Right cardiac atrium (tissue), 5 donors: ENCODE measurements around the gene DCDC1. TPM values are rescaled to one million over a fixed set of nuclear protein-coding genes. Genes with fewer than 3 reads are reported as not detected.

Experiments
- ATAC-seq, 2 donors: fragments of 200-7000 bp; cut with Tn5 transposase; one replicate each; pipeline versions ENCODE4 v1.8.0 to v1.9.1; 2020; ENCODE audit warnings: moderate library complexity in 2 of 2, mild to moderate bottlenecking in 1 of 2
- DNase-seq, 3 donors: peaks; one replicate each; pipeline ENCODE4 v3.0.0-alpha.2; 2020
- H3K27ac ChIP-seq: one replicate; pipeline ENCODE4 v1.5.1; 2013; ENCODE audit warnings: mild to moderate bottlenecking, low read length, control low read depth, moderate library complexity
- H3K27me3 ChIP-seq: one replicate; pipeline ENCODE4 v1.6.1; 2013; ENCODE audit not compliant: control insufficient read depth, insufficient read depth
- H3K4me1 ChIP-seq: one replicate; pipeline ENCODE4 v1.6.1; 2013; ENCODE audit warnings: low read length; ENCODE audit not compliant: control insufficient read depth, insufficient read depth
- H3K4me3 ChIP-seq: one replicate; pipeline ENCODE4 v1.5.1; 2013; ENCODE audit warnings: low read length, control low read depth
- H3K9me3 ChIP-seq: one replicate; pipeline ENCODE4 v1.6.1; 2013; ENCODE audit warnings: low read length; ENCODE audit not compliant: control insufficient read depth
- WGBS: extraction: QIAGEN DNeasy Blood & Tissue Kit; methylation state at CpG from one replicate; pipeline ENCODE4 v1.1.7; 2013; 5-methylcytosine and 5-hydroxymethylcytosine counted together
- intact Hi-C, 4 donors: fragments of 100-400 bp; cut with DNase I; formaldehyde crosslinking; loops; one replicate each; pipeline versions ENCODE4 v1.11.0 to v1.14.0; 2022 to 2023
- polyA plus RNA-seq: library from polyadenylated mRNA; stranded (reverse); fragments of 200-250 nt; gene quantifications from one replicate; pipeline ENCODE4 v1.2.3, GENCODE V29; 2013
- total RNA-seq, 4 donors: library from RNA; stranded (reverse); fragmentation: NEBNext Ultra II Directional; extraction: Animal tissue kit (Norgen Biotek cat#: 25700); gene quantifications; one replicate each; pipeline ENCODE4 v1.2.1, GENCODE V29; 2021
- donor health status: healthy with polysubstance abuse.
- donor health status: DM: no; HTN: yes; CAD: no.
- donor health status: DM: no; HTN: no; CAD: no.
- donor health status: DM: no; HTN: yes; CAD: no; lungs with severe emphysema.
- donor health status: DM: yes; HTN: yes; CAD: no.

The DCDC1 gene
- total and polyA plus RNA-seq, 5 donors = 0.05 to 0.23 (median 0.16) TPM; not detected in 1

DNA sequence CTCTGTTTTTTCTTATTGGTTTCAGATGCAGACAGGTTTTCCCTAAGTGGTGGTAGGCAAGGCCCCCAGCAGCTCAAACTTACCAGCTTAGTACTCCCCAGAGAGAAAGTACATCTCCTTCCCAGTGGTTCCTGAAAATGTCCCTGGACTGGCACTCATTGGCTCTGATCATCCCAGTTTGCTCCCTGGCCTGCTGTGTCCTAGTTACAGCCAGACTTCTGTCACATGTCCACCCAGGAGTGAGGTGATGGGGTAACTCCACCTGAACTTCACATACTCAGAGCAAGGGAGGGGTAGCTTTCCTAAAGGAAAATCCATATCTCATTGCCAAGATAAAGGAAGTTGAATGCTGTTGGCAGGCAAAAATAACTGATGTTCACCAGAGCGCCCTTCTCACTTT is 546.4 kb downstream of the DCDC1 start:
- no peak overlapping the region for H3K27ac ChIP-seq
- no peak for DNase-seq
- H3K4me3 ChIP-seq = no peak overlapping the region
- H3K9me3 ChIP-seq = no peaks in the 10 kb centered on the region
- intact Hi-C loops = no loop called here
- 98% methylated on average over 1 of the region's 1 CpG for WGBS
- H3K27me3 ChIP-seq = no peaks in the 10 kb centered on the region
- no peaks in the 10 kb centered on the region for H3K4me1 ChIP-seq
- ATAC-seq = no peak

DNA sequence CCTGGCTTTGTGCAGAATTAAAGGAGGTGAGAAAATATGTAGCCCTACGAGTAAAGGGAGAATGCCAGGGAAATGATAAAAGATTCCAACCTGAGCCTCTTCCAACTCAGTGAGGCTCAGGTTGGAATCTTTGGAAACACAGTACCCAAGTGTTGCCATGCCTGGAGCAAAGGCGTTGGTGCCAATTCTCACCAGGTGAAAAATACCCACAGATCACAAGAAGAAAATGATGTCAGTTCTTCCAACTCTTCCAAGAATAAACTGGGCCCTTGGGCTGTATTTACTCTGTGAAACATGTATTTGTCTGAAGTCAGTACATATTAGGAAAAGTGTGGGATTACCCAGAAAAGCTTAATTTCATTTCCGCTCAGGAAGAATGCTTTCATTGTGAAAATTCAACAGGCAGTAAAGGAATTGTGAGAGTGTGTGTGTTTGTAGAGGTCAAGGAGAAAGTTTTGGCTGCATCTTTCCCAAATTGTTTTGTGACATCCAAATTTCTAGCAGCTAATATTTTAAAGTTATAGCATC is 548.0 kb downstream of the DCDC1 start:
- H3K9me3 ChIP-seq = no peaks in the 10 kb centered on the region

DNA sequence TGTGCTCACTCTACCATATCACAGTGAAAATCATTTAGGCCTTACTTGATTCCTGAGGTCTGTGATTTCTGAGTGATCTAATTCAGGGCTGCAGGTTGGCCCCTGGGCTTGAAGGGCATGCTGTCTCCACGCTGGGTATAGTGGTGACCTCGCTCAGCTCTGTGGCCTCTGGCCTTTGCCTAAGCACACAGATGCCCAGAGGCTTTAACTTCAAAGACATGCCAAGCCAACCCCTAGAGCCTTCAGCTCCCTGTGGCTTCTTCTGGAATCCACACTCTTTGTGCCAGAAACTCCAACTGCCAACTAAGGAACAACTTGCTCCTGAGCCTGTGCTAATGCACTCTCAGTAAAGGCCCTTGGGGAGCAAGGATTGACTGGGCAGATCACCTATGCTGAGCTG is 550.8 kb downstream of the DCDC1 start:
- DNase-seq = no peak
- Histone ChIP-seq H3K4me1 (peaks cover 2% of the 10 kb centered on the region), H3K27me3 (no peaks in the 10 kb centered on the region), H3K27ac (no peak overlapping the region), H3K9me3 (no peaks in the 10 kb centered on the region), H3K4me3 (no peak overlapping the region)
- WGBS = 87% methylated on average over 2 of the region's 2 CpGs
- intact Hi-C loops = no loop called here
- ATAC-seq = no peak

More for the DNA sequence above, 548.0 kb downstream of the DCDC1 start:
- Histone ChIP-seq H3K27ac (no peak overlapping the region), H3K27me3 (no peaks in the 10 kb centered on the region), H3K4me1 (peaks cover 2% of the 10 kb centered on the region), H3K4me3 (no peak overlapping the region)
- intact Hi-C loops = no loop called here
- DNase-seq (no peak), ATAC-seq (no peak)
- 92% methylated on average over 3 of the region's 3 CpGs for WGBS

DNA sequence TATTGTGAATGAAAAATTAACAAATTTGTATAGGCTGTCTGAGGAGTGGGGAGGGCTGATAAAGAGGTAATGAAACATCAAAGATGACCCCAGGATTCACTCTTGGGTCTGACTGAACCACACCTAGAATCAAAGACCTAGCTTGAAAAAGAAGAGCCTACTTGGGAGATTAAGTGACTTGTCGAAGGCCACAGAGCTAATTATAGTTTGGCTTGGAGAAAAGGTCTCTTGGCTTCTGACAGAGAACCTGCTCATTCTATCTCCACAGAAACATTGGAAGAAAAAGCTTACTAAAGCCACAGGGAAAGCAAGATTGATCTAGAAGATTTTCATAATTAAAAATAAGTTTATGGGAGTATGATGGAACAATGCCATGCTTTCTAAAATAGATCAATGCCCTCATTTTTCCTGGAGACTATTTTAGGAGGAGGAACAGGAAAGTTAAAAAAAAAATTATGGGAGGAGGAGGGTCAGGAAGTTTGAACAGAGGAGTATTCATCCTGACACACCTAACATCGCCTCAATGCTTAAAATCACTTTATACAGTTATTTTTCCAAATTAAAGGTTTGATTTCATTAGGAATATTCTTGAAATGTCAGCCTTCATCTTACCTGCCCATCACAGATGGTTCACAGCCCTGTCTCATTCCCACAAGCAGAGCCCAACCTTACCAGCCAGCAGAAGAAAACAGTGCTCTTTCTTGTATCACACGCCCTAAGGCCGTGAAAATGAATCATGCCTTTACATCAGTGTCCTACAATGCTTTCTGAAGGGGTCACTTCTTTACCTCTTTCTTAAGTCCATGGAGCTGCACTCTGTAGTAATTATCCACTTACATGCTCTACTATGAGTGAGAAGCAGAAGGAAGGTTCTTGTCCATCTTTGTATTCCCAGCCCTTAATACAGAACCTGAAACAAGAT is 552.3 kb downstream of the DCDC1 start:
- H3K27ac ChIP-seq = no peak overlapping the region
- no peaks in the 10 kb centered on the region for H3K9me3 ChIP-seq
- intact Hi-C loops = no loop called here
- H3K4me3 ChIP-seq = no peak overlapping the region
- no peaks in the 10 kb centered on the region for H3K27me3 ChIP-seq
- WGBS = 45% methylated on average over 4 of the region's 4 CpGs
- peaks cover 2% of the 10 kb centered on the region for H3K4me1 ChIP-seq
- DNase-seq (no peak), ATAC-seq (peak in 1 of 2 donors; percentile 23)

DNA sequence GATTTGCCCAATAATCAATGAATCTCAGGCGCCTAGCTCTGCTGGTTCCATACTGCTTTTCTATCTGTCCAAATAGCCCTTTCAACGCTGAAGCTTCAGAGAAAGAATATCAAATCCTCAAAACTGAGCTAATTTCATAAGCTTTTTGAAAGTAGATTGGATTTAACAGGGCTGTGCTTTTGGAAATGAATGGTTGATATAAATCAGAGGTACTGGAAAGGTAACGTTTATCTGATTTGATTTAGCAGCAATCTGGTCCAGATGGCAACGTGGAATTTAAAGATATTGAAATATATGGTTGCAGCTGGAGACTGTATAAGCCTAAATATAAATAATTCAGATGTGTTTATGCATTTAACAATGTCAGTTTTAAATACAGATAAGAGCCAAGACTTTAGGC is 553.9 kb downstream of the DCDC1 start:
- 92% methylated on average over 4 of the region's 4 CpGs for WGBS
- no peaks in the 10 kb centered on the region for H3K9me3 ChIP-seq
- no peak for ATAC-seq
- H3K4me1 ChIP-seq = peaks cover 2% of the 10 kb centered on the region
- no peaks in the 10 kb centered on the region for H3K27me3 ChIP-seq
- intact Hi-C loops = no loop called here
- H3K27ac ChIP-seq = no peak overlapping the region
- H3K4me3 ChIP-seq = no peak overlapping the region
- DNase-seq = no peak

DNA sequence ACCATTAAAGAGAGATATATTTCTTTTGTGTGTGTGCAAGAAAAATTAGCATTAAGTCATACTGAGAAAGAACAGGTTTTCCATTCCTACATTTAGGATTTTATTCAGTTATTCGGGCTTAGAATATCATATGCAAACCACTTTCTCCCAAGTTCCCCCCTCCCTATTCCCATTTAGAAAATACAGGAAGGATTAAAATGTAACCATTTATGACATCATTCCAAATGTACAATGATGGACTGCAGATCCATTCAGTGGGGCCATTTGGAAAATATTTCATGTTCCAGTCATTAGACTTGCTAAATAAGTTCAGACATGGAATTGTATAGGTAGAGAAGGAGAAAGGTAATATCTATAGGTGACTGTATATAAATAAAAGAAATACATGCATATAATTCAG is 554.8 kb downstream of the DCDC1 start:
- DNase-seq = no peak
- H3K4me3 ChIP-seq = no peak overlapping the region
- 87% methylated on average over 1 of the region's 1 CpG for WGBS
- H3K27me3 ChIP-seq = no peaks in the 10 kb centered on the region
- ATAC-seq = no peak
- no peaks in the 10 kb centered on the region for H3K9me3 ChIP-seq
- intact Hi-C loops = no loop called here
- H3K4me1 ChIP-seq = peaks cover 2% of the 10 kb centered on the region
- no peak overlapping the region for H3K27ac ChIP-seq

Other genes with a start within 250 kb of the DCDC1 start
- gene DNAJC24, start 121 bp upstream of the DCDC1 start, total RNA-seq = 10 to 100 TPM; 13.3 to 19.0 (median 17.3) TPM
- 8.5 TPM for gene DNAJC24, start 121 bp upstream of the DCDC1 start, polyA plus RNA-seq
- 10 to 100 TPM; 21.9 to 32.3 (median 28.8) TPM for gene IMMP1L, start 139.9 kb upstream of the DCDC1 start, total RNA-seq
- 56.2 TPM for gene IMMP1L, start 139.9 kb upstream of the DCDC1 start, polyA plus RNA-seq
- gene ELP4, start 140.0 kb upstream of the DCDC1 start, total RNA-seq = 10 to 100 TPM; 13.7 to 17.9 (median 15.7) TPM
- 13.2 TPM for gene ELP4, start 140.0 kb upstream of the DCDC1 start, polyA plus RNA-seq